Smooth muscle cell (in vitro differentiated cells): Measurements from ENCODE around the gene GOLPH3L. TPM values are rescaled to one million over a fixed set of nuclear protein-coding genes. Genes with fewer than 3 reads are reported as not detected.
"Not testable (repeated sequence)": the region's sequence is repeated elsewhere in the genome, so short reads cannot be mapped to it uniquely, and the experiment has no call there.

Source experiments
- DNase-seq: peaks from one replicate; lab custom pipeline; 2025; ENCODE audit not compliant: unreplicated experiment; lab: John Stamatoyannopoulos, UW
- H2AFZ ChIP-seq: fragments of 200-600 bp; sonication (generic); 2 replicates; pipeline ENCODE4 v1.6.0; 2016; ENCODE audit warnings: antibody characterized with exemption, low read depth, mild to moderate bottlenecking
- H3F3A ChIP-seq: fragments of 200-600 bp; sonication (generic); 2 replicates; pipeline ENCODE4 v1.6.0; 2017; ENCODE audit warnings: antibody characterized with exemption, low read depth
- H3K27ac ChIP-seq: fragments of 200-600 bp; sonication (generic); 2 replicates; pipeline ENCODE4 v1.5.1; 2016; ENCODE audit warnings: low read depth, mild to moderate bottlenecking
- H3K27me3 ChIP-seq: fragments of 200-600 bp; sonication (generic); 2 replicates; pipeline ENCODE4 v1.6.1; 2016; ENCODE audit warnings: low read depth, mild to moderate bottlenecking
- H3K36me3 ChIP-seq: fragments of 200-600 bp; sonication (generic); 2 replicates; pipeline ENCODE4 v1.5.1; 2016; ENCODE audit warnings: low read depth
- H3K4me1 ChIP-seq: fragments of 200-600 bp; sonication (generic); 2 replicates; pipeline ENCODE4 v1.5.1; 2016; ENCODE audit warnings: low read depth
- H3K4me2 ChIP-seq: fragments of 200-600 bp; sonication (generic); 2 replicates; pipeline ENCODE4 v1.6.0; 2016; ENCODE audit warnings: mild to moderate bottlenecking
- H3K4me3 ChIP-seq: fragments of 200-600 bp; sonication (generic); 2 replicates; pipeline ENCODE4 v1.5.1; 2016; ENCODE audit warnings: mild to moderate bottlenecking
- H3K79me2 ChIP-seq: fragments of 200-600 bp; sonication (generic); 2 replicates; pipeline ENCODE4 v1.6.0; 2016; ENCODE audit warnings: low read depth, mild to moderate bottlenecking
- H3K9ac ChIP-seq: fragments of 200-600 bp; sonication (generic); 2 replicates; pipeline ENCODE4 v1.6.0; 2016; ENCODE audit warnings: low read depth
- H3K9me3 ChIP-seq: fragments of 200-600 bp; sonication (generic); replicated peaks from 2 replicates; pipeline ENCODE4 v1.5.1; 2016; ENCODE audit warnings: low read depth
- H4K20me1 ChIP-seq: fragments of 200-600 bp; sonication (generic); 2 replicates; pipeline ENCODE4 v1.6.0; 2016; ENCODE audit warnings: low read depth
- WGBS: methylation state at CpG from one replicate; pipeline ENCODE4 v1.1.7; 2016; ENCODE audit warnings: low lambda C conversion rate; 5-methylcytosine and 5-hydroxymethylcytosine counted together
- polyA plus RNA-seq: library from polyadenylated mRNA; unstranded; fragments of >200 nt; fragmentation: Nextera tagmentation; extraction: Ambion mirVana; gene quantifications from 2 replicates; pipeline ENCODE4 v1.2.1, GENCODE V29; 2016
- total RNA-seq: library from RNA; depleted of rRNA; stranded (reverse); fragments of >200 nt; gene quantifications from 2 replicates; pipeline ENCODE4 v1.2.3, GENCODE V29; 2014
- TF ChIP-seq, protein P1 (sequence below): fragments of 200-600 bp; sonication (generic); IDR thresholded peaks from 2 replicates; pipeline ENCODE4 v1.5.1; 2017; ENCODE audit warnings: borderline replicate concordance, mild to moderate bottlenecking, antibody characterized with exemption; ENCODE audit not compliant: insufficient read depth, poor library complexity, severe bottlenecking

The GOLPH3L gene
- total and polyA plus RNA-seq, 2 experiments from 2014 or later = 9.9 to 10.7 TPM

DNA sequence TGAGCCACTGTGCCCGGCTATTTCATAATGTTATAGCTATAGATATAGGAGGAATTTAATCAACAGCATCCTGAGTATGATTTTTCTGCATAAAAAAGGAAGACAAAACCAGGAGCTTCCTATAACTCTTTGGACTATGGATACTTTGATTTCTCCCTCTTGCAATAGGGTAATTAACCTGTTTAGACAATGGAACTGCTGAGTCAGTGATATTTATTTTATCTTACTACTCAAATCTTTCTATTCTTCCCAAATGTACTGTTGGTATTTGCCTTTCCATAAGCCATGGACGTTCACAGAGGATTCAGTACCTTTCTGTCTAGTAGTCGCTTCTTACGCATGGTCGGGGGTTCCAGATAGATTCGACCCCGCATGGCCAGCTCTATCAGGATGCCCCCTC, 33.6 kb downstream of the GOLPH3L start:
- Histone ChIP-seq H3K4me3 (no peak overlapping the region), H3K4me2 (no peak overlapping the region), H4K20me1 (no peaks in the 10 kb centered on the region), H3K9me3 (no peaks in the 10 kb centered on the region), H3K27me3 (no peaks in the 10 kb centered on the region), H3F3A (no peaks in the 10 kb centered on the region), H3K36me3 (peaks cover 6% of the 10 kb centered on the region), H3K27ac (no peak overlapping the region), H2AFZ (no peak overlapping the region), H3K9ac (no peak overlapping the region), H3K4me1 (no peaks in the 10 kb centered on the region), H3K79me2 (no peaks in the 10 kb centered on the region)
- DNase-seq = no peak
- TF ChIP-seq, protein P1, sequence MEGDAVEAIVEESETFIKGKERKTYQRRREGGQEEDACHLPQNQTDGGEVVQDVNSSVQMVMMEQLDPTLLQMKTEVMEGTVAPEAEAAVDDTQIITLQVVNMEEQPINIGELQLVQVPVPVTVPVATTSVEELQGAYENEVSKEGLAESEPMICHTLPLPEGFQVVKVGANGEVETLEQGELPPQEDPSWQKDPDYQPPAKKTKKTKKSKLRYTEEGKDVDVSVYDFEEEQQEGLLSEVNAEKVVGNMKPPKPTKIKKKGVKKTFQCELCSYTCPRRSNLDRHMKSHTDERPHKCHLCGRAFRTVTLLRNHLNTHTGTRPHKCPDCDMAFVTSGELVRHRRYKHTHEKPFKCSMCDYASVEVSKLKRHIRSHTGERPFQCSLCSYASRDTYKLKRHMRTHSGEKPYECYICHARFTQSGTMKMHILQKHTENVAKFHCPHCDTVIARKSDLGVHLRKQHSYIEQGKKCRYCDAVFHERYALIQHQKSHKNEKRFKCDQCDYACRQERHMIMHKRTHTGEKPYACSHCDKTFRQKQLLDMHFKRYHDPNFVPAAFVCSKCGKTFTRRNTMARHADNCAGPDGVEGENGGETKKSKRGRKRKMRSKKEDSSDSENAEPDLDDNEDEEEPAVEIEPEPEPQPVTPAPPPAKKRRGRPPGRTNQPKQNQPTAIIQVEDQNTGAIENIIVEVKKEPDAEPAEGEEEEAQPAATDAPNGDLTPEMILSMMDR = no peak
- WGBS = 82% methylated on average over 7 of the region's 7 CpGs

DNA sequence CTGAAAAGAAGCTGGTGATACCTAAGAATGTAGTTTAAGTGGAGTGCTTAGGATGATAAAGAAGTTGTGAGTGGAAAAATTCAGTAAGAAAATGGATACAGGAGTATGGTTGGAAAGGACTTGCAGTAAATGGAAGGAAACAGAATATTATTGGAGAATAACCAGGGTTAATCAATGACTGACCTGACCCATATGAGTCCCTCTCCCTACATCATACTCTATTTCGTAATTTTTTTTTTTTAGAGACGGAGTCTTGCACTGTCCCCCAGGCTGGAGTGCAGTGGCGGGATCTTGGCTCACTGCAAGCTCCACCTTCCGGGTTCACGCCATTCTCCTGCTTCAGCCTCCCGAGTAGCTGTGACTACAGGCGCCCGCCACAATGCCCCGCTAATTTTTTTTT, 34.1 kb downstream of the GOLPH3L start:
- no peak overlapping the region for H2AFZ ChIP-seq
- H3K4me3 ChIP-seq = no peak overlapping the region
- no peak overlapping the region for H3K4me2 ChIP-seq
- H3K9me3 ChIP-seq = no peaks in the 10 kb centered on the region
- no peak overlapping the region for H3K9ac ChIP-seq
- 98% methylated on average over 9 of the region's 9 CpGs for WGBS
- H3K27me3 ChIP-seq = no peaks in the 10 kb centered on the region
- H3K36me3 ChIP-seq = peaks cover 6% of the 10 kb centered on the region
- no peaks in the 10 kb centered on the region for H4K20me1 ChIP-seq
- no peak overlapping the region for H3K27ac ChIP-seq
- TF ChIP-seq, protein P1 = no peak
- H3F3A ChIP-seq = no peaks in the 10 kb centered on the region
- no peaks in the 10 kb centered on the region for H3K79me2 ChIP-seq
- no peak for DNase-seq
- H3K4me1 ChIP-seq = no peaks in the 10 kb centered on the region

DNA sequence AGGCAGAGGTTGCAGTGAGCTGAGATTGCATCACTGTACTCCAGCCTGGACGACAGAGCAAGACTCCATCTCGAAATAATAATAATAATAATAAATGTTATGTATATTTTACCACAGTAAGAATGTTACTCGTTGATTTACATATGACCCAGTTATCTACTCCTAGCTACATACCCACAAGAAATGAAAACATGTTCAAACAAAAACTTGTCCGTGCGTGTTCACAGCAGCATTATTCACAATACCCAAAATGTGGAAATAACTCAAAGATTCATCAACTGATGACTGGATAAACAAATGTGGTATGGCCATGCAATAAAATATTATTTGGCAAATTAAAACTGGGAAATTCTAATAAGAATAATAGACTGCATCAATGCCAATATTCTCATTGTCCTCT, 35.8 kb downstream of the GOLPH3L start:
- no peak for DNase-seq
- no peak overlapping the region for H3K4me2 ChIP-seq
- H3K9ac ChIP-seq = no peak overlapping the region
- peaks cover 6% of the 10 kb centered on the region for H3K36me3 ChIP-seq
- no peak overlapping the region for H2AFZ ChIP-seq
- TF ChIP-seq, protein P1 = no peak
- H3K4me3 ChIP-seq = no peak overlapping the region
- WGBS = 94% methylated on average over 5 of the region's 5 CpGs
- H3F3A ChIP-seq = no peaks in the 10 kb centered on the region
- no peak overlapping the region for H3K27ac ChIP-seq
- H3K4me1 ChIP-seq = no peaks in the 10 kb centered on the region
- H3K9me3 ChIP-seq = no peaks in the 10 kb centered on the region
- H3K79me2 ChIP-seq = no peaks in the 10 kb centered on the region
- no peaks in the 10 kb centered on the region for H3K27me3 ChIP-seq
- H4K20me1 ChIP-seq = no peaks in the 10 kb centered on the region

DNA sequence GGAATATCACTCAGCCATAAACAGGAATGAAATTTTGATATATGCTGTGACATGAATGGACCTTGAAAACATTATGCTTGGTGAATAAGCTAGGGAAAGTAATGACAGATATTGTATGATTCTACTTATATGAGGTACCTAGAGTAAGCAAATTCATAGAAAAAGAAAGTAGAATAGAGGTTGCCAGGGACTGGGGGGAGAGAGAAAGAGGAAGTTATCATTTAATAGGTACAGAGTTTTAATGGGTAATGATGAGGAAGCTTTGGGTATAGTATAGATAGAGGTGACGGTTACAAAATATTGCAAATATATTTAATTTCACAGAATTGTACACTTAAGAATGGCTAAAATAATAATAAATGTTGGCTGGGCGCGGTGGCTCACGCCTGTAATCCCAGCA, 36.4 kb downstream of the GOLPH3L start:
- Histone ChIP-seq H3K4me2 (no peak overlapping the region), H3K27me3 (no peaks in the 10 kb centered on the region), H3K79me2 (no peaks in the 10 kb centered on the region), H3K27ac (no peak overlapping the region), H3K36me3 (peaks cover 6% of the 10 kb centered on the region), H3F3A (no peaks in the 10 kb centered on the region), H4K20me1 (no peaks in the 10 kb centered on the region), H3K9me3 (no peaks in the 10 kb centered on the region), H3K4me3 (no peak overlapping the region), H2AFZ (no peak overlapping the region), H3K4me1 (no peaks in the 10 kb centered on the region), H3K9ac (no peak overlapping the region)
- WGBS = 75% methylated on average over 4 of the region's 4 CpGs
- TF ChIP-seq, protein P1 = no peak
- no peak for DNase-seq

DNA sequence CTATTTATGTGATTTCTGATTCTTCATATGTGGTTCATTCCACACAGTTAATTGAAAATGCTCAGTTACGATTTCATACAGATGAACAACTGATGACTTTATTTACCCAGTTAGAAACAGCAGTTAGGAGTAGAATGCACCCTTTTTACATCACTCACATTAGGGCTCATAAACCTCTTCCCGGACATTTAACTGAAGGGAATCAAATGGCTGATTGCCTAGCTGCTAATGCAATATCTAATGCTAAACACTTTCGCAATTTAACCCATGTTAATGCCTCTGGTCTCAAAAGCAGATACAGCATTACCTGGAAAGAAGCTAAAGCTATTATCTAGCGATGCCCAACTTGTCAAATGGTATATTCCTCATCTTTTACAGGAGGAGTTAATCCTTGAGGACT, 39.9 kb downstream of the GOLPH3L start:
- not testable (repeated sequence) for H3K36me3 ChIP-seq, H4K20me1 ChIP-seq, H3K27me3 ChIP-seq, DNase-seq, H3K4me2 ChIP-seq, H3K9ac ChIP-seq, H3K4me1 ChIP-seq, H2AFZ ChIP-seq, H3K4me3 ChIP-seq, H3K27ac ChIP-seq, H3K9me3 ChIP-seq, H3K79me2 ChIP-seq, H3F3A ChIP-seq
- WGBS = 94% methylated on average over 4 of the region's 4 CpGs

DNA sequence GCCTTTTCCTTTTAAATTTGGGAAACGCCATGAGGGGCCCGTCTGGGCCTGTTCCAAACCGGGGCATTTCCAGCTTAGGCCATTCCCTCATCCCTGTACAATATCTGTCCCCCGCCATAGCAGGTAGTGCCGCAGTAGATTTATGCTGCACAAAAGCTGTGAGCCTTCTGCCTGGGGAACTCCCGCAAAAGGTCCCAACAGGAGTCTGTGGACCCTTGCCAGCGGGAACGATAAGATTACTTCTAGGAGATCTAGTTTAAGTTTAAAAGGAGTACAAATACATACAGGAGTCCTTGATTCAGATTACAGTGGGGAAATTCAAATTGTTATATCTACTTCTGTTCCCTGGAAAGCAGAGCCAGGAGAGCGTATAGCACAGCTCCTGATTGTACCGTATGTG, 42.3 kb downstream of the GOLPH3L start:
- H3K27ac ChIP-seq, H3K36me3 ChIP-seq, H3K4me3 ChIP-seq, DNase-seq, H3K9me3 ChIP-seq, H3K9ac ChIP-seq, H3K27me3 ChIP-seq, H2AFZ ChIP-seq, H3K4me2 ChIP-seq, H3F3A ChIP-seq, H4K20me1 ChIP-seq, H3K4me1 ChIP-seq, H3K79me2 ChIP-seq: not testable (repeated sequence)
- 99% methylated on average over 10 of the region's 10 CpGs for WGBS
